Activated CD4-positive, alpha-beta T cell treated with anti-CD3 and anti-CD28 coated beads for 36 hours (primary cell): Measurements from ENCODE around the gene PLK2. TPM values are rescaled to one million over a fixed set of nuclear protein-coding genes. Genes with fewer than 3 reads are reported as not detected.

ENCODE experiments used
- ATAC-seq: fragments of 200-7000 bp; cut with Tn5 transposase; one replicate; pipeline ENCODE4 v1.10.0; 2021; ENCODE audit warnings: mild to moderate bottlenecking, moderate library complexity
- CTCF ChIA-PET: fragments of 350-600 bp; sonication (Branson Sonifier 250); formaldehyde crosslinking; loops from one replicate; lab custom pipeline; 2021; ENCODE audit warnings: antibody characterized with exemption; lab: Charles Lee
- POLR2A ChIA-PET: fragments of 350-600 bp; sonication (Branson Sonifier 250); formaldehyde crosslinking; loops from one replicate; lab custom pipeline; 2021; ENCODE audit warnings: antibody characterized with exemption, inconsistent platforms; lab: Charles Lee
- DNase-seq: peaks from one replicate; pipeline ENCODE4 v3.0.0-alpha.2; 2020
- H3K27ac Mint-ChIP-seq: one replicate; pipeline ENCODE4 v1.8.0; 2021; ENCODE audit warnings: mixed read lengths
- H3K27me3 Mint-ChIP-seq: one replicate; pipeline ENCODE4 v1.8.0; 2021; ENCODE audit warnings: mixed read lengths
- H3K36me3 Mint-ChIP-seq: one replicate; pipeline ENCODE4 v1.8.0; 2021; ENCODE audit warnings: low read depth, mixed read lengths
- H3K4me1 Mint-ChIP-seq: one replicate; pipeline ENCODE4 v1.8.0; 2021; ENCODE audit warnings: mixed read lengths
- H3K4me3 Mint-ChIP-seq: one replicate; pipeline ENCODE4 v1.8.0; 2021; ENCODE audit warnings: mild to moderate bottlenecking, moderate library complexity, mixed read lengths
- H3K9me3 Mint-ChIP-seq: one replicate; pipeline ENCODE4 v1.8.0; 2021; ENCODE audit warnings: low read depth, mixed read lengths
- intact Hi-C, 2 experiments: fragments of 100-400 bp; cut with DNase I in 1 of 2; cut with micrococcal nuclease in 1 of 2; formaldehyde crosslinking; loops; one replicate each; pipeline versions ENCODE4 v1.14.2 to v1.15.1; 2022 to 2024; cut with DNase I, micrococcal nuclease
- total RNA-seq, 2 experiments: library from RNA; stranded (reverse); gene quantifications; one replicate each; pipeline ENCODE4 v1.2.3, GENCODE V29; 2021

The PLK2 gene
- total RNA-seq, 2 experiments from 2014 or later, result 3.0 to 3.8 TPM

- peaks cover 3% of the 10 kb centered on the region for H3K36me3 Mint-ChIP-seq
- no peak overlapping the region for H3K4me3 Mint-ChIP-seq
- ChIA-PET POLR2A (no interaction called here), CTCF (no interaction called here)
- peaks cover 15% of the 10 kb centered on the region for H3K27me3 Mint-ChIP-seq
- H3K9me3 Mint-ChIP-seq, result no peaks in the 10 kb centered on the region
- ATAC-seq (no peak), DNase-seq (no peak)
- intact Hi-C loops, result no loop called here
- no peak overlapping the region for H3K27ac Mint-ChIP-seq
- peaks cover 8% of the 10 kb centered on the region for H3K4me1 Mint-ChIP-seq
Measured at GRCh38 chr5:58457050-58457449, 2.8 kb downstream of the PLK2 start.

GRCh38 chr5:58456486-58456885, 3.4 kb downstream of the PLK2 start:
- intact Hi-C loops, result no loop called here
- ATAC-seq, result no peak

GRCh38 chr5:58456026-58456425, 3.9 kb downstream of the PLK2 start:
- no peak for ATAC-seq
- ChIA-PET CTCF (interaction anchor here (0.9 kb wide), 1 partner anchor 394 kb away, joined by 3 read pairs; no protein-coding TSS in a partner anchor), POLR2A (no interaction called here)
- DNase-seq, result no peak
- Mint-ChIP-seq H3K4me1 (peaks cover 6% of the 10 kb centered on the region), H3K9me3 (no peaks in the 10 kb centered on the region), H3K36me3 (peaks cover 3% of the 10 kb centered on the region), H3K4me3 (no peak overlapping the region), H3K27me3 (peaks cover 15% of the 10 kb centered on the region), H3K27ac (no peak overlapping the region)
- intact Hi-C loops, result no loop called here

More at GRCh38 chr5:58456486-58456885, 3.4 kb downstream of the PLK2 start:
- ChIA-PET POLR2A (no interaction called here), CTCF (interaction anchor here (0.9 kb wide), 1 partner anchor 394 kb away, joined by 3 read pairs; no protein-coding TSS in a partner anchor)
- Mint-ChIP-seq H3K36me3 (peaks cover 3% of the 10 kb centered on the region), H3K4me1 (peaks cover 8% of the 10 kb centered on the region), H3K27me3 (peaks cover 15% of the 10 kb centered on the region), H3K4me3 (no peak overlapping the region), H3K9me3 (no peaks in the 10 kb centered on the region), H3K27ac (no peak overlapping the region)
- DNase-seq, result no peak

- intact Hi-C loops, result no loop called here
- H3K4me1 Mint-ChIP-seq, result peaks cover 3% of the 10 kb centered on the region
- DNase-seq (no peak), ATAC-seq (no peak)
- no peak overlapping the region for H3K4me3 Mint-ChIP-seq
- ChIA-PET CTCF (interaction anchor here (0.9 kb wide), 1 partner anchor 395 kb away, joined by 3 read pairs; no protein-coding TSS in a partner anchor), POLR2A (no interaction called here)
- H3K27me3 Mint-ChIP-seq, result peaks cover 15% of the 10 kb centered on the region
- no peak overlapping the region for H3K27ac Mint-ChIP-seq
- peaks cover 3% of the 10 kb centered on the region for H3K36me3 Mint-ChIP-seq
- no peaks in the 10 kb centered on the region for H3K9me3 Mint-ChIP-seq
Measured at GRCh38 chr5:58455480-58455879, 4.4 kb downstream of the PLK2 start.

- POLR2A ChIA-PET, result no interaction called here
Measured at GRCh38 chr5:58455066-58455465, 4.8 kb downstream of the PLK2 start.

GRCh38 chr5:58454025-58454424, 5.9 kb downstream of the PLK2 start:
- Mint-ChIP-seq H3K27ac (no peak overlapping the region), H3K27me3 (peaks cover 13% of the 10 kb centered on the region), H3K36me3 (peaks cover 3% of the 10 kb centered on the region), H3K4me1 (peaks cover 3% of the 10 kb centered on the region), H3K9me3 (no peaks in the 10 kb centered on the region), H3K4me3 (no peak overlapping the region)
- CTCF ChIA-PET, result no interaction called here
- POLR2A ChIA-PET, result no interaction called here
- intact Hi-C loops, result no loop called here
- no peak for DNase-seq
- ATAC-seq, result no peak

More at GRCh38 chr5:58455066-58455465, 4.8 kb downstream of the PLK2 start:
- no peaks in the 10 kb centered on the region for H3K9me3 Mint-ChIP-seq
- peaks cover 3% of the 10 kb centered on the region for H3K4me1 Mint-ChIP-seq
- peaks cover 3% of the 10 kb centered on the region for H3K36me3 Mint-ChIP-seq
- ATAC-seq, result no peak
- peaks cover 15% of the 10 kb centered on the region for H3K27me3 Mint-ChIP-seq
- intact Hi-C loops, result no loop called here
- DNase-seq, result no peak
- H3K4me3 Mint-ChIP-seq, result no peak overlapping the region
- CTCF ChIA-PET, result no interaction called here
- no peak overlapping the region for H3K27ac Mint-ChIP-seq

GRCh38 chr5:58453306-58453705, 6.6 kb downstream of the PLK2 start:
- no peak overlapping the region for H3K27ac Mint-ChIP-seq
- H3K9me3 Mint-ChIP-seq, result no peaks in the 10 kb centered on the region
- ChIA-PET CTCF (no interaction called here), POLR2A (no interaction called here)
- intact Hi-C loops, result no loop called here
- peaks cover 3% of the 10 kb centered on the region for H3K36me3 Mint-ChIP-seq
- no peak for ATAC-seq
- no peaks in the 10 kb centered on the region for H3K4me1 Mint-ChIP-seq
- peaks cover 7% of the 10 kb centered on the region for H3K27me3 Mint-ChIP-seq
- H3K4me3 Mint-ChIP-seq, result no peak overlapping the region
- no peak for DNase-seq

GRCh38 chr5:58452566-58453258, 7.2 kb downstream of the PLK2 start:
- ATAC-seq (no peak), DNase-seq (no peak)
- Mint-ChIP-seq H3K36me3 (peaks cover 3% of the 10 kb centered on the region), H3K4me3 (no peak overlapping the region), H3K27me3 (peaks cover 4% of the 10 kb centered on the region), H3K27ac (no peak overlapping the region), H3K9me3 (no peaks in the 10 kb centered on the region), H3K4me1 (no peaks in the 10 kb centered on the region)
- ChIA-PET POLR2A (no interaction called here), CTCF (no interaction called here)
- intact Hi-C loops, result no loop called here

- no peak overlapping the region for H3K27ac Mint-ChIP-seq
- ChIA-PET CTCF (interaction anchor here (2.6 kb wide), 1 partner anchor 9 kb away, joined by 16 read pairs; the partner anchor contains the start of gene PLK2), POLR2A (no interaction called here)
- no peak for DNase-seq
- ATAC-seq, result no peak
- H3K4me3 Mint-ChIP-seq, result no peak overlapping the region
- no peaks in the 10 kb centered on the region for H3K4me1 Mint-ChIP-seq
- H3K27me3 Mint-ChIP-seq, result peaks cover 4% of the 10 kb centered on the region
- H3K36me3 Mint-ChIP-seq, result peaks cover 3% of the 10 kb centered on the region
- intact Hi-C loops, result no loop called here
- no peaks in the 10 kb centered on the region for H3K9me3 Mint-ChIP-seq
Measured at GRCh38 chr5:58451732-58452565, 7.9 kb downstream of the PLK2 start.

GRCh38 chr5:58450811-58451629, 8.9 kb downstream of the PLK2 start:
- ChIA-PET POLR2A (no interaction called here), CTCF (interaction anchor here (0.6 to 2.6 kb wide), 2 partner anchors 10 kb away, joined by 3 to 16 read pairs; partner anchors contain the start of gene PLK2)
- H3K4me1 Mint-ChIP-seq, result no peaks in the 10 kb centered on the region
- H3K9me3 Mint-ChIP-seq, result no peaks in the 10 kb centered on the region
- H3K27me3 Mint-ChIP-seq, result peaks cover 4% of the 10 kb centered on the region
- intact Hi-C loops, result no loop called here
- no peak overlapping the region for H3K4me3 Mint-ChIP-seq
- ATAC-seq, result no peak
- DNase-seq, result no peak
- peaks cover 3% of the 10 kb centered on the region for H3K36me3 Mint-ChIP-seq
- H3K27ac Mint-ChIP-seq, result no peak overlapping the region

GRCh38 chr5:58450018-58450417, 9.9 kb downstream of the PLK2 start:
- intact Hi-C loops, result no loop called here
- CTCF ChIA-PET, result interaction anchor here (2.6 kb wide), 1 partner anchor 11 kb away, joined by 16 read pairs; the partner anchor contains the start of gene PLK2
- H3K9me3 Mint-ChIP-seq, result no peaks in the 10 kb centered on the region
- H3K27ac Mint-ChIP-seq, result no peak overlapping the region
- H3K36me3 Mint-ChIP-seq, result peaks cover 1% of the 10 kb centered on the region
- no peak overlapping the region for H3K4me3 Mint-ChIP-seq
- DNase-seq (no peak), ATAC-seq (no peak)
- POLR2A ChIA-PET, result no interaction called here
- peaks cover 4% of the 10 kb centered on the region for H3K27me3 Mint-ChIP-seq
- no peaks in the 10 kb centered on the region for H3K4me1 Mint-ChIP-seq
